ENCODE results near the gene TMC3.
"Not testable (repeated sequence)": the region's sequence is repeated elsewhere in the genome, so short reads cannot be mapped to it uniquely, and the experiment has no call there.

TMC3 gene

DNA sequence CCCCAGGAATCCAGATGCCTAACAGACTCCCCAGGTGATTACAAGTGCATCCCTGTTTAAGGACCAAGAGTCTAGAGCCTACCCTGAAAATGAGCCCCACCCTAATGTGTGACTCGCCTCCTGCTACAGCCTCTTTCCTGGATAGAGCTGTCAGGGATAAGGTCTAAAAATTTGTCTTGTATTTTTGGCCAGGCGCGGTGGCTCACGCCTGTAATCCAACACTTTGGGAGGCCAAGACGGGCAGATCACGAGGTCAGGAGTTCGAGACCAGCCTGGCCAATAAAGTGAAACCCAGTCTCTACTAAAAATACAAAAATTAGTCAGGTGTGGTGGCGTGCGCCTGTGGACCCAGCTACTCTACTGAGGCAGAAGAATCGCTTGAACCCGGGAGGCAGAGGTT is 11.2 kb downstream of the TMC3 start:
- Histone ChIP-seq H3K4me1 (ENCODE audit: insufficient read depth, low read length) (no peaks in the 10 kb centered on the region), H3K27ac (ENCODE audit: low read length) (no peak overlapping the region), H3K9ac (ENCODE audit: low read depth, low read length) (no peak overlapping the region), H3K9me3 (ENCODE audit: insufficient read depth, low read depth, low read length) (no peaks in the 10 kb centered on the region), H3K27me3 (ENCODE audit: insufficient read depth, low read length) (no peaks in the 10 kb centered on the region), H3K4me3 (ENCODE audit: low read length) (no peak overlapping the region), H3K36me3 (ENCODE audit: insufficient read depth, low read depth, low read length) (no peaks in the 10 kb centered on the region)

DNA sequence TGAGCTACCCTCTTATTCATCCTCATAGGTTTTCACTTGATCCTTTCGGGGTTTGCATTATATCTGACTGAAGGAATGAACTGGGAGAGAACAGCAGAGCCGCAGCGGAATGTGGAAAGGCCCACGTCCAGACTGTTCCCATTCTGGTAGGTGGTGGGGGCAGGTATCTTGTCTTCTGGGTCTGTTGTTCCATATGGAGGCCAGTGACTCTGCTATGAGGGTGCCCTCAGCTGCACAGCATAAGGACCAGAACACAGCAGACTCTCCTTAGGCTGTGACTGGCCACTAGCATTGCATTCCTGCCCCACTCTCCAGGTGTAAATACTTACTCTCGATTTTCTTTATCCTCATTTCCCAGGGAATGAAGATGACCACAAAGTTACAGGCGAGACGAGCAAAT is 12.1 kb downstream of the TMC3 start:
- Histone ChIP-seq H3K9me3 (ENCODE audit: insufficient read depth, low read depth, low read length) (no peaks in the 10 kb centered on the region), H3K36me3 (ENCODE audit: insufficient read depth, low read depth, low read length) (no peaks in the 10 kb centered on the region), H3K27me3 (ENCODE audit: insufficient read depth, low read length) (no peaks in the 10 kb centered on the region), H3K9ac (ENCODE audit: low read depth, low read length) (no peak overlapping the region), H3K27ac (ENCODE audit: low read length) (no peak overlapping the region), H3K4me1 (ENCODE audit: insufficient read depth, low read length) (no peaks in the 10 kb centered on the region), H3K4me3 (ENCODE audit: low read length) (no peak overlapping the region)

DNA sequence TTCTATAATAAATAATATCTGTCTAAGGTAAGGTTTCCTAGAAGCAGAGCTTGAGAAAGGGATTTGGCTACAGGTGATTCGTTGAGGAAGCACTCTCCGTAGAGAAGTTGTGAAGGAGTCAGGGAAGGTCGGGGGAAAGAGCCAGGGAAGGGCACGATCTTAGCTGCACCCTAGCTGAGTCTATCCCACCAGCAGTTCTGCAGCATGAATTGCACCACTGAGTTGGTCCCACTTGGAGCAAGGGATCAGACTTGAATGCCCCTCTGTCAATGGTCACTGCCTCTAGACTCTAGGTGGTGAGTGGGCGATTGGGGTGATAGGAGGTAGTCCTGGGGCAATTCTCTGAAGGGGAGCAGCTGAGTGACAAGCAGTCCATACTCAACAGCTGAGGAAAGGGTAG is 13.5 kb downstream of the TMC3 start:
- H3K9ac ChIP-seq (ENCODE audit: low read depth, low read length): no peak overlapping the region
- no peaks in the 10 kb centered on the region for H3K9me3 ChIP-seq (ENCODE audit: insufficient read depth, low read depth, low read length)
- H3K27ac ChIP-seq (ENCODE audit: low read length): no peak overlapping the region
- no peaks in the 10 kb centered on the region for H3K36me3 ChIP-seq (ENCODE audit: insufficient read depth, low read depth, low read length)
- no peaks in the 10 kb centered on the region for H3K27me3 ChIP-seq (ENCODE audit: insufficient read depth, low read length)
- H3K4me1 ChIP-seq (ENCODE audit: insufficient read depth, low read length): peaks cover 7% of the 10 kb centered on the region; the same call in 1 of the 2 replicates
- no peak overlapping the region for H3K4me3 ChIP-seq (ENCODE audit: low read length)

DNA sequence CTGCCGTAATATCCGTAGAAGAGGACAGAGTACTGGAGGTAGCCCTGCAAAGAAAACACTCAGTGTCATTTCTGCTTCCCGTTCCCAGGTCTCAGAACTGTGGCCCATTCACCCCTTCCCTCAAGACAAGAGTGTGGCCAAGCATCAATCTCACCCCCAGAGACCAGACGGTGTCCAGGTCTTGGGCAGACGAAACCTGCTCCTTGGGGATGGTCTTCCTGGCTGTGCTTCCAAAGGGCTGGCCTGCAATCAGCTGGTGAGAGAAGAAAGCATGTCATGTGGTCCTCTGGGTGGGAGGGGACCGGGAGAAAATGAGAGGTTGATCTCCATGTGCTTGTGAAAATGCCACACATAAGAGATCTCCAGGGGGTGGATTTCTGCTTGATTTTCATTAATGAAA is 15.8 kb downstream of the TMC3 start:
- H3K4me1 ChIP-seq (ENCODE audit: insufficient read depth, low read length): peaks cover 7% of the 10 kb centered on the region; the same call in 1 of the 2 replicates
- no peak overlapping the region for H3K4me3 ChIP-seq (ENCODE audit: low read length)

DNA sequence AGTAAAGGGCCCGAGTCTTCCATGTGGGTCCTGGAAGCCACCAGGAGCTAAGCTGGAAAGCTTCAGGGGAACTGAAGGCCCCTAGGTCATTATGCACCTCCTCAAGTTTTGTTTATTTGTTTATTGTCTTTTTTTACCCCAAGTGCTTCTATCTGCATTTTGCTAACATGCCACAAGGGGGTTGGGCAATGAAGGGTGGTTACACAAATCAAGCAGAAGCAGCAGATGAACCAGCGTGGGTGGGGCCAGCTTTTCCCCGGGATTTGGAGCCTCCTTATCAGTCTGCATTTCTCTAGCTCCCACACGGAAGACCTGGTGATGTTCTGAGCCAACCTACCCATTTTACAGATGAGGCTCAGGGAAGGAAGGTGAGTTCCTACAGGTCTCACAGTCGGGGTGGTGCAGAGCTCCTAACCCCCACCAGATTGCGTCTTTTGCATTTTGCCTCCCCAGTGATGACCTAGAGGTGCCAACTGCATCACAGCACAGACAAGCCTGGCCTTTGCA is 16.8 kb downstream of the TMC3 start:
- Histone ChIP-seq H3K36me3 (ENCODE audit: insufficient read depth, low read depth, low read length) (no peaks in the 10 kb centered on the region), H3K9ac (ENCODE audit: low read depth, low read length) (no peak overlapping the region), H3K27me3 (ENCODE audit: insufficient read depth, low read length) (no peaks in the 10 kb centered on the region), H3K4me1 (ENCODE audit: insufficient read depth, low read length) (peaks cover 7% of the 10 kb centered on the region; the same call in 1 of the 2 replicates), H3K27ac (ENCODE audit: low read length) (no peak overlapping the region), H3K4me3 (ENCODE audit: low read length) (no peak overlapping the region), H3K9me3 (ENCODE audit: insufficient read depth, low read depth, low read length) (no peaks in the 10 kb centered on the region)

More for the DNA sequence above, 15.8 kb downstream of the TMC3 start:
- Histone ChIP-seq H3K36me3 (ENCODE audit: insufficient read depth, low read depth, low read length) (no peaks in the 10 kb centered on the region), H3K9ac (ENCODE audit: low read depth, low read length) (no peak overlapping the region), H3K9me3 (ENCODE audit: insufficient read depth, low read depth, low read length) (no peaks in the 10 kb centered on the region), H3K27ac (ENCODE audit: low read length) (no peak overlapping the region), H3K27me3 (ENCODE audit: insufficient read depth, low read length) (no peaks in the 10 kb centered on the region)

DNA sequence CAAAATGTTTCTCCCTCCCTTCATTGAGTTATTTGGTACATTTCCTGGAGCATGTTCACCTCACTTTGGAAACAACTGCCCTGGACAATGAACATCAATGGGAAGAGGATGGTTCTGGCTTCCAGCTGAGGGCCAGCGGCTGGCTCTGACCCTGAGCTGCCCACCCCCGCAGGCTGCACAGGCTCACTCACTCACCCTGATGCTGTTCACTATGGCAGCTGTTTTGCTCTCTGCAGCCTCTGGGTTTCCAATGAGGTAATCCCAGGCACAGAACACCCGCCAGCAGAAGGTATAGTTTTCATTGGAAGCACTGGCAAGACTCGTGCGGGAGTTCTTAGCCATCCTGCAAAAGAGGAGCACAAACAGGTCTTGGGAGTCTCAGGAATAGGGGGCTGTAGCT is 17.8 kb downstream of the TMC3 start:
- Histone ChIP-seq H3K9ac (ENCODE audit: low read depth, low read length) (no peak overlapping the region), H3K27me3 (ENCODE audit: insufficient read depth, low read length) (no peaks in the 10 kb centered on the region), H3K27ac (ENCODE audit: low read length) (no peak overlapping the region), H3K4me3 (ENCODE audit: low read length) (no peak overlapping the region), H3K36me3 (ENCODE audit: insufficient read depth, low read depth, low read length) (no peaks in the 10 kb centered on the region), H3K9me3 (ENCODE audit: insufficient read depth, low read depth, low read length) (no peaks in the 10 kb centered on the region), H3K4me1 (ENCODE audit: insufficient read depth, low read length) (peaks cover 7% of the 10 kb centered on the region; the same call in 1 of the 2 replicates)

DNA sequence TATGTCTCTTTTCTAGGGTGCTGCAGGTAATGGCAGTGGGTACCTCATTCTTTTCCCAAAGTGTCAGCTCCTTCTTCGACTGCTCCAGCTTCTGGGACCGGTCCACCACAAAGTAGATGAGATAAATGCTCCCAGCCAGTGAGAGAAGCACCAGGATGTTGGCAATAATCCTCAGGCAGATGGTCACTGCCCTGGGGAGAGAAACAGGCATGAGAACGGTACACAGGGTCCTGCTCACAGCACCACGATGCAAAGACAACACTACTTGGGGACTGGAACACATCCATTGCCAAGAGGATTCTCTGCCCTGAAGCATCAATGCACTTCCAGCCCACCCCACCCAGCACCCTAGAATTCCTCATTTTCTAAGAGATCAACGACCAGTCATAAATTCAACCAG is 22.4 kb downstream of the TMC3 start:
- Histone ChIP-seq H3K27ac (ENCODE audit: low read length) (no peak overlapping the region), H3K27me3 (ENCODE audit: insufficient read depth, low read length) (no peaks in the 10 kb centered on the region), H3K36me3 (ENCODE audit: insufficient read depth, low read depth, low read length) (no peaks in the 10 kb centered on the region), H3K4me1 (ENCODE audit: insufficient read depth, low read length) (peaks cover 7% of the 10 kb centered on the region), H3K9ac (ENCODE audit: low read depth, low read length) (no peak overlapping the region), H3K9me3 (ENCODE audit: insufficient read depth, low read depth, low read length) (no peaks in the 10 kb centered on the region), H3K4me3 (ENCODE audit: low read length) (no peak overlapping the region)

DNA sequence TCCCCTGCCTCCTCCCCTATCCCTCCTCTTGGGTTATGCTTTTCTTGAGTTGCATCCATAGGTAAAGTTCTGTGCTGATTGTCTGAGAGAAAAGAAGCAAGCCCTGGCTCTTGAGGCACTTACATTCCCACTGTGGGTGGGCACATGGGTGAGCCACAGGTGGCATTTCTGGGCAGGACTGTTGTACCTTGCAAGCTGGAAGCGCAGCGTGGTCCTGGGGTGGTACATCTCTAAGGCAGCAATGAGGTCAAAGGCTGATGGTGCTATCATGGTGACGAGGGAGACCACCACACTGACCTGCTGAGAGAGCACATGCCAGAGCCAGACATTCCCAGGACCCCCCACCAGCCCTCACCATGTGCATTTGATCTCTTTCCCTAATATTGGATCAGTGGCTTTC is 24.7 kb downstream of the TMC3 start:
- no peaks in the 10 kb centered on the region for H3K9me3 ChIP-seq (ENCODE audit: insufficient read depth, low read depth, low read length)
- no peaks in the 10 kb centered on the region; the same call in 1 of the 2 replicates for H3K4me1 ChIP-seq (ENCODE audit: insufficient read depth, low read length)
- no peak overlapping the region for H3K27ac ChIP-seq (ENCODE audit: low read length)
- no peaks in the 10 kb centered on the region for H3K36me3 ChIP-seq (ENCODE audit: insufficient read depth, low read depth, low read length)
- H3K4me3 ChIP-seq (ENCODE audit: low read length): no peak overlapping the region
- no peak overlapping the region for H3K9ac ChIP-seq (ENCODE audit: low read depth, low read length)
- H3K27me3 ChIP-seq (ENCODE audit: insufficient read depth, low read length): no peaks in the 10 kb centered on the region

DNA sequence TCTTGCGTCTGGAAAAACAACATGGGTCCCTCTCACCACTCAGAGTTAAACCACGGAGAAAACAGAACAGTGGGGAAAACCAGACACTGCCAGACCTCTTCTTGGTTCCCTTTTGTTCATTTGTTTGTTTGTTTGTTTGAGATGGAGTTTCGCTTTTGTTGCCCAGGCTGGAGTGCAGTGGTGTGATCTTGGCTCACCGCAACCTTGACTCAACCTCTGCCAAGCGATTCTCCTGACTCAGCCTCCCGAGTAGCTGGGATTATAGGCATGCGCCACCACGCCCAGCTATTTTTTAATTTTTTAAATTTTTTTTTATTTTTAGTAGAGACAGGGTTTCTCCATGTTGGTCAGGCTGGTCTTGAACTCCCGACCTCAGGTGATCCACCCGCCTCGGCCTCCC is 25.3 kb downstream of the TMC3 start:
- H3K27ac ChIP-seq (ENCODE audit: low read length); H3K36me3 ChIP-seq (ENCODE audit: insufficient read depth, low read depth, low read length); H3K9ac ChIP-seq (ENCODE audit: low read depth, low read length): not testable (repeated sequence)

DNA sequence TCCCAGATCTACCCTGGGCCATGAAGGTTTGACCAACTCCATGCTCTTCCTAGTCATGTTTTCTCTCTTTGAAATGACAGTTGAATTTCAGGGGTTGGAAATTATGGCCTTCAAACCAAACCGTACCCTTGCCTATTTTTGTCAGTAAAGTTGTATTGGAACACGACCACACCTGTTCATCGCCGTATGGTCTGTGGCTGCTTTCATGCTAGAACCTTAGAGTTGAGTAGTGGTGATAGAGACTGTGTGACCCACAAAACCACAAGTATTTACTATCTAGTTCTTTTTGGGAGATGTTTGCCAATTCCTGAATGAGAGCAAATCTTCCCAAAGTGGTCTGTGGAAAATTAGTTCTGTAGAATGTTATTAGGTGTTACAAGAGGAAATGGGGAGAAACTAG is 26.1 kb downstream of the TMC3 start:
- Histone ChIP-seq H3K9ac (ENCODE audit: low read depth, low read length) (no peak overlapping the region), H3K27ac (ENCODE audit: low read length) (no peak overlapping the region)

More for the DNA sequence above, 25.3 kb downstream of the TMC3 start:
- H3K9me3 ChIP-seq (ENCODE audit: insufficient read depth, low read depth, low read length); H3K4me1 ChIP-seq (ENCODE audit: insufficient read depth, low read length); H3K27me3 ChIP-seq (ENCODE audit: insufficient read depth, low read length); H3K4me3 ChIP-seq (ENCODE audit: low read length): not testable (repeated sequence)

DNA sequence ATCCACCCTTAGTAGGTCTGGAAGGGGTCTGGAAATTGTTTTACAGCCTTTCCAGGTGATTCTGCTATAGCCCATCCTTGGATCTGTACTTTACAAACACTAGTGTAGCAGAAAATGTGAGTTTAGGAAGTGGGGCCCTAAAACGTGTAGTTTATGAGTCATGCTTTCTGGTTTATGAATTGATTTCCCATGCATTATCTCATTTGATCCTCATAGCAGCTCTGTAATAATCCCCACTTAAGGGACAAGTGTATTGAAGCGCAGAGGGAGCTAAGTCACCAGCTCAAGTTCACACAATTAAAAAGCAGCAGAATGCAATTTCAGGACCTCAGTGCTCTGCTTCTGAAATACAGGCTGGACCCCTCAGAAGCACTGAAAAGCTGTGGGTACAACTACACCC is 27.4 kb downstream of the TMC3 start:
- Histone ChIP-seq H3K9ac (ENCODE audit: low read depth, low read length) (no peak overlapping the region), H3K9me3 (ENCODE audit: insufficient read depth, low read depth, low read length) (no peaks in the 10 kb centered on the region), H3K27me3 (ENCODE audit: insufficient read depth, low read length) (no peaks in the 10 kb centered on the region), H3K36me3 (ENCODE audit: insufficient read depth, low read depth, low read length) (no peaks in the 10 kb centered on the region), H3K4me1 (ENCODE audit: insufficient read depth, low read length) (no peaks in the 10 kb centered on the region; the same call in 1 of the 2 replicates), H3K27ac (ENCODE audit: low read length) (no peak overlapping the region), H3K4me3 (ENCODE audit: low read length) (no peak overlapping the region)

More for the DNA sequence above, 26.1 kb downstream of the TMC3 start:
- no peak overlapping the region for H3K4me3 ChIP-seq (ENCODE audit: low read length)
- no peaks in the 10 kb centered on the region for H3K9me3 ChIP-seq (ENCODE audit: insufficient read depth, low read depth, low read length)
- no peaks in the 10 kb centered on the region for H3K27me3 ChIP-seq (ENCODE audit: insufficient read depth, low read length)
- no peaks in the 10 kb centered on the region for H3K36me3 ChIP-seq (ENCODE audit: insufficient read depth, low read depth, low read length)
- no peaks in the 10 kb centered on the region; the same call in 1 of the 2 replicates for H3K4me1 ChIP-seq (ENCODE audit: insufficient read depth, low read length)

DNA sequence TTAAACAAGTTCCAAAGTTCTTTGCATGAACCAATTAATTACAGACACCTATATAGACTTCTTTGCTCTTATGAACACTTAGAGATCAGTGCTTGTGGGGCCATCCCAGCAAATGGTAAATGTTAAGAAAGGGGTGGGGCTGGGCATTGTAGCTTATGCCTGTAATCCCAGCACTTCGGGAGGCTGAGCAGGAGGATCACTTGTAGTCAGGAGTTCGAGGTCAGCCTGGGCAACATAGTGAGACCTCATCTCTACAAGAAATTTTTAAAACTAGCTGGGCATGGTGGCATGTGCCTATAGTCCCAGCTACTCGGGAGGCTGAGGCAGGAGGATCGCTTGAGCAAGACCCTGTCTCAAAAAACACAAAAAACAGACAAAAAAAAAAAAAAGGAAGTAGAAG is 30.6 kb downstream of the TMC3 start:
- no peaks in the 10 kb centered on the region; the same call in 1 of the 2 replicates for H3K4me1 ChIP-seq (ENCODE audit: insufficient read depth, low read length)
- no peak overlapping the region for H3K4me3 ChIP-seq (ENCODE audit: low read length)
- H3K27me3 ChIP-seq (ENCODE audit: insufficient read depth, low read length): no peaks in the 10 kb centered on the region
- H3K9me3 ChIP-seq (ENCODE audit: insufficient read depth, low read depth, low read length): no peaks in the 10 kb centered on the region
- no peak overlapping the region for H3K27ac ChIP-seq (ENCODE audit: low read length)
- H3K9ac ChIP-seq (ENCODE audit: low read depth, low read length): no peak overlapping the region
- no peaks in the 10 kb centered on the region for H3K36me3 ChIP-seq (ENCODE audit: insufficient read depth, low read depth, low read length)
